ENCODE measurements around the gene DCST1.
A peak's percentile ranks its signal among the peaks of the same experiment; 100 is the strongest.

DCST1 gene

GRCh38 chr1:155091071-155092051 is 57.7 kb downstream of the DCST1 start:
- DNase-seq (ENCODE audit: low read depth) = no peak
- peak; percentile 98 for TF ChIP-seq CTCF (IDR thresholded peaks at IDR 0.05; ENCODE audit: low read depth, low read length, missing control alignments)
- no peak overlapping the region for H3K4me3 ChIP-seq (ENCODE audit: low read depth, low read length)

- no peak for DNase-seq (ENCODE audit: low read depth)
- no peak overlapping the region for H3K4me3 ChIP-seq (ENCODE audit: low read depth, low read length)
- no peak for TF ChIP-seq CTCF (IDR thresholded peaks at IDR 0.05; ENCODE audit: low read depth, low read length, missing control alignments)
Measured at GRCh38 chr1:155092131-155092530, 58.5 kb downstream of the DCST1 start.

- no peak for TF ChIP-seq CTCF (IDR thresholded peaks at IDR 0.05; ENCODE audit: low read depth, low read length, missing control alignments)
- H3K4me3 ChIP-seq (ENCODE audit: low read depth, low read length) = no peak overlapping the region
- DNase-seq (ENCODE audit: low read depth) = no peak
Measured at GRCh38 chr1:155092641-155093040, 59.0 kb downstream of the DCST1 start.

- H3K4me3 ChIP-seq (ENCODE audit: low read depth, low read length) = no peak overlapping the region
- DNase-seq (ENCODE audit: low read depth) = no peak
- TF ChIP-seq CTCF (IDR thresholded peaks at IDR 0.05; ENCODE audit: low read depth, low read length, missing control alignments) = peak; percentile 24
Measured at GRCh38 chr1:155093911-155094621, 60.4 kb downstream of the DCST1 start.

GRCh38 chr1:155094622-155094948 is 61.0 kb downstream of the DCST1 start:
- no peak overlapping the region for H3K4me3 ChIP-seq (ENCODE audit: low read depth, low read length)
- DNase-seq (ENCODE audit: low read depth) = no peak
- TF ChIP-seq CTCF (IDR thresholded peaks at IDR 0.05; ENCODE audit: low read depth, low read length, missing control alignments) = no peak

GRCh38 chr1:155099331-155099730 is 65.7 kb downstream of the DCST1 start:
- no peak for TF ChIP-seq CTCF (IDR thresholded peaks at IDR 0.05; ENCODE audit: low read depth, low read length, missing control alignments)
- no peak overlapping the region for H3K4me3 ChIP-seq (ENCODE audit: low read depth, low read length)
- no peak for DNase-seq (ENCODE audit: low read depth)

Measured in GM12864 (cell line).